Measurements from ENCODE around the gene RARA.

RARA gene

GRCh38 chr17:40345161-40345993, 36.4 kb downstream of the RARA start:
- peak overlapping the region; percentile 28; the same call in 1 of the 2 replicates for H3K27ac ChIP-seq (ENCODE audit: extremely low read depth, low read depth, low read length)
- H3K9me3 ChIP-seq (ENCODE audit: control insufficient read depth, insufficient read depth, low read depth, low read length): no peaks in the 10 kb centered on the region
- CTCF ChIA-PET: interaction anchor here (0.7 to 5.3 kb wide), 10 partner anchors 10 to 143 kb away, joined by 3 to 67 read pairs (median 4); no protein-coding TSS in a partner anchor
- peaks cover 0 to 22% of the 10 kb centered on the region in 2 experiments; a peak in 2 of 3 replicates for H3K36me3 ChIP-seq (ENCODE audit: control insufficient read depth in 2 of 2, insufficient read depth in 1 of 2, low read length in 2 of 2)
- POLR2A ChIA-PET: interaction anchor here (0.5 to 4.4 kb wide), 13 partner anchors 9 to 1343 kb away, joined by 3 to 33 read pairs (median 5); partner anchors contain the start of genes EIF1, GJD3, TOP2A and WIPF2
- peaks cover 28% of the 10 kb centered on the region for H3K4me1 ChIP-seq (ENCODE audit: control insufficient read depth, insufficient read depth, low read length)
- H3K4me3 ChIP-seq (ENCODE audit: low read depth, low read length): peak overlapping the region; percentile 44
- peak; percentile 77 for TF ChIP-seq ZIC2 (tag by site-specific recombination; IDR thresholded peaks at IDR 0.05)
- TF ChIP-seq ZNF600 (tag by site-specific recombination; IDR thresholded peaks at IDR 0.05): peak; percentile 80
- TF ChIP-seq ZNF274 (IDR thresholded peaks at IDR 0.05; ENCODE audit: low read length): no peak
- no peak for TF ChIP-seq ZNF274 (tag by site-specific recombination; IDR thresholded peaks at IDR 0.05; ENCODE audit: borderline replicate concordance)
- TF ChIP-seq ZNF366 (tag by site-specific recombination; conservative IDR thresholded peaks at IDR 0.05): 0 out of 2 replicates have a peak, but pooled peaks have one; percentile 23
- TF ChIP-seq, protein P1, sequence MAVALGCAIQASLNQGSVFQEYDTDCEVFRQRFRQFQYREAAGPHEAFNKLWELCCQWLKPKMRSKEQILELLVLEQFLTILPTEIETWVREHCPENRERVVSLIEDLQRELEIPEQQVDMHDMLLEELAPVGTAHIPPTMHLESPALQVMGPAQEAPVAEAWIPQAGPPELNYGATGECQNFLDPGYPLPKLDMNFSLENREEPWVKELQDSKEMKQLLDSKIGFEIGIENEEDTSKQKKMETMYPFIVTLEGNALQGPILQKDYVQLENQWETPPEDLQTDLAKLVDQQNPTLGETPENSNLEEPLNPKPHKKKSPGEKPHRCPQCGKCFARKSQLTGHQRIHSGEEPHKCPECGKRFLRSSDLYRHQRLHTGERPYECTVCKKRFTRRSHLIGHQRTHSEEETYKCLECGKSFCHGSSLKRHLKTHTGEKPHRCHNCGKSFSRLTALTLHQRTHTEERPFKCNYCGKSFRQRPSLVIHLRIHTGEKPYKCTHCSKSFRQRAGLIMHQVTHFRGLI (tag by site-specific recombination; IDR thresholded peaks at IDR 0.05): peak; percentile 79
- peak; percentile 63; the same call in 1 of the 2 replicates for TF ChIP-seq KLF9 (tag by site-specific recombination; IDR thresholded peaks at IDR 0.05; ENCODE audit: low read depth)
- peak; percentile 41; the same call in 1 of the 2 replicates for TF ChIP-seq ZNF394 (tag by site-specific recombination; IDR thresholded peaks at IDR 0.05; ENCODE audit: borderline replicate concordance)
- no peak for TF ChIP-seq ZNF843 (tag by site-specific recombination; IDR thresholded peaks at IDR 0.05)
- TF ChIP-seq ZNF341 (tag by site-specific recombination; IDR thresholded peaks at IDR 0.05; ENCODE audit: low read depth): peak; percentile 41
- peak; percentile 68 for TF ChIP-seq PRDM10 (tag by site-specific recombination; IDR thresholded peaks at IDR 0.05)
- TF ChIP-seq KLF1 (tag by site-specific recombination; IDR thresholded peaks at IDR 0.05): peak; percentile 85
- peak; percentile 33; the same call in 1 of the 2 replicates for TF ChIP-seq KLF10 (tag by site-specific recombination; IDR thresholded peaks at IDR 0.05)
- TF ChIP-seq ZBTB17 (tag by site-specific recombination; IDR thresholded peaks at IDR 0.05): peak; percentile 69
- peak; percentile 68 for TF ChIP-seq SCRT2 (tag by site-specific recombination; IDR thresholded peaks at IDR 0.05)
- TF ChIP-seq ZNF23 (tag by site-specific recombination; IDR thresholded peaks at IDR 0.05; ENCODE audit: borderline replicate concordance): no peak
- 0 out of 2 replicates have a peak, but pooled peaks have one; percentile 49 for TF ChIP-seq KLF8 (tag by site-specific recombination; IDR thresholded peaks at IDR 0.05)
- TF ChIP-seq KLF16 (tag by site-specific recombination; IDR thresholded peaks at IDR 0.05): 0 out of 2 replicates have a peak, but pooled peaks have one; percentile 71
- no peak for TF ChIP-seq ZNF202 (tag by site-specific recombination; IDR thresholded peaks at IDR 0.05; ENCODE audit: borderline replicate concordance)
- no peak for TF ChIP-seq ZNF701 (tag by site-specific recombination; IDR thresholded peaks at IDR 0.05)
- peak; percentile 42 for TF ChIP-seq ZBTB26 (tag by site-specific recombination; optimal IDR thresholded peaks at IDR 0.05)
- TF ChIP-seq ZNF596 (tag by site-specific recombination; IDR thresholded peaks at IDR 0.05): no peak
- TF ChIP-seq ZBTB48 (tag by site-specific recombination; IDR thresholded peaks at IDR 0.05): peak; percentile 78; the same call in 1 of the 2 replicates
- TF ChIP-seq, protein P2, sequence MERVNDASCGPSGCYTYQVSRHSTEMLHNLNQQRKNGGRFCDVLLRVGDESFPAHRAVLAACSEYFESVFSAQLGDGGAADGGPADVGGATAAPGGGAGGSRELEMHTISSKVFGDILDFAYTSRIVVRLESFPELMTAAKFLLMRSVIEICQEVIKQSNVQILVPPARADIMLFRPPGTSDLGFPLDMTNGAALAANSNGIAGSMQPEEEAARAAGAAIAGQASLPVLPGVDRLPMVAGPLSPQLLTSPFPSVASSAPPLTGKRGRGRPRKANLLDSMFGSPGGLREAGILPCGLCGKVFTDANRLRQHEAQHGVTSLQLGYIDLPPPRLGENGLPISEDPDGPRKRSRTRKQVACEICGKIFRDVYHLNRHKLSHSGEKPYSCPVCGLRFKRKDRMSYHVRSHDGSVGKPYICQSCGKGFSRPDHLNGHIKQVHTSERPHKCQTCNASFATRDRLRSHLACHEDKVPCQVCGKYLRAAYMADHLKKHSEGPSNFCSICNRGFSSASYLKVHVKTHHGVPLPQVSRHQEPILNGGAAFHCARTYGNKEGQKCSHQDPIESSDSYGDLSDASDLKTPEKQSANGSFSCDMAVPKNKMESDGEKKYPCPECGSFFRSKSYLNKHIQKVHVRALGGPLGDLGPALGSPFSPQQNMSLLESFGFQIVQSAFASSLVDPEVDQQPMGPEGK (tag by site-specific recombination; IDR thresholded peaks at IDR 0.05): peak; percentile 90
- TF ChIP-seq, protein P3, sequence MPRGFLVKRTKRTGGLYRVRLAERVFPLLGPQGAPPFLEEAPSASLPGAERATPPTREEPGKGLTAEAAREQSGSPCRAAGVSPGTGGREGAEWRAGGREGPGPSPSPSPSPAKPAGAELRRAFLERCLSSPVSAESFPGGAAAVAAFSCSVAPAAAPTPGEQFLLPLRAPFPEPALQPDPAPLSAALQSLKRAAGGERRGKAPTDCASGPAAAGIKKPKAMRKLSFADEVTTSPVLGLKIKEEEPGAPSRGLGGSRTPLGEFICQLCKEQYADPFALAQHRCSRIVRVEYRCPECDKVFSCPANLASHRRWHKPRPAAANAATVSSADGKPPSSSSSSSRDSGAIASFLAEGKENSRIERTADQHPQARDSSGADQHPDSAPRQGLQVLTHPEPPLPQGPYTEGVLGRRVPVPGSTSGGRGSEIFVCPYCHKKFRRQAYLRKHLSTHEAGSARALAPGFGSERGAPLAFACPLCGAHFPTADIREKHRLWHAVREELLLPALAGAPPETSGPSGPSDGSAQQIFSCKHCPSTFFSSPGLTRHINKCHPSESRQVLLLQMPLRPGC (tag by site-specific recombination; IDR thresholded peaks at IDR 0.05): peak; percentile 17; the same call in 1 of the 2 replicates
- TF ChIP-seq WT1 (tag by site-specific recombination; IDR thresholded peaks at IDR 0.05): peak; percentile 9; the same call in 1 of the 2 replicates
- peak; percentile 50; the same call in 1 of the 2 replicates for TF ChIP-seq ZNF501 (tag by site-specific recombination; IDR thresholded peaks at IDR 0.05)
